HG03045 (cell line): ENCODE results near the gene KCNH5.

Experiments
- ATAC-seq: cut with Tn5 transposase; IDR thresholded peaks from one replicate; pipeline ENCODE4 v1.9.1; 2021; ENCODE audit warnings: mild to moderate bottlenecking, moderate library complexity; ENCODE audit not compliant: unreplicated experiment

The KCNH5 gene, protein sequence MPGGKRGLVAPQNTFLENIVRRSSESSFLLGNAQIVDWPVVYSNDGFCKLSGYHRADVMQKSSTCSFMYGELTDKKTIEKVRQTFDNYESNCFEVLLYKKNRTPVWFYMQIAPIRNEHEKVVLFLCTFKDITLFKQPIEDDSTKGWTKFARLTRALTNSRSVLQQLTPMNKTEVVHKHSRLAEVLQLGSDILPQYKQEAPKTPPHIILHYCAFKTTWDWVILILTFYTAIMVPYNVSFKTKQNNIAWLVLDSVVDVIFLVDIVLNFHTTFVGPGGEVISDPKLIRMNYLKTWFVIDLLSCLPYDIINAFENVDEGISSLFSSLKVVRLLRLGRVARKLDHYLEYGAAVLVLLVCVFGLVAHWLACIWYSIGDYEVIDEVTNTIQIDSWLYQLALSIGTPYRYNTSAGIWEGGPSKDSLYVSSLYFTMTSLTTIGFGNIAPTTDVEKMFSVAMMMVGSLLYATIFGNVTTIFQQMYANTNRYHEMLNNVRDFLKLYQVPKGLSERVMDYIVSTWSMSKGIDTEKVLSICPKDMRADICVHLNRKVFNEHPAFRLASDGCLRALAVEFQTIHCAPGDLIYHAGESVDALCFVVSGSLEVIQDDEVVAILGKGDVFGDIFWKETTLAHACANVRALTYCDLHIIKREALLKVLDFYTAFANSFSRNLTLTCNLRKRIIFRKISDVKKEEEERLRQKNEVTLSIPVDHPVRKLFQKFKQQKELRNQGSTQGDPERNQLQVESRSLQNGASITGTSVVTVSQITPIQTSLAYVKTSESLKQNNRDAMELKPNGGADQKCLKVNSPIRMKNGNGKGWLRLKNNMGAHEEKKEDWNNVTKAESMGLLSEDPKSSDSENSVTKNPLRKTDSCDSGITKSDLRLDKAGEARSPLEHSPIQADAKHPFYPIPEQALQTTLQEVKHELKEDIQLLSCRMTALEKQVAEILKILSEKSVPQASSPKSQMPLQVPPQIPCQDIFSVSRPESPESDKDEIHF

DNA sequence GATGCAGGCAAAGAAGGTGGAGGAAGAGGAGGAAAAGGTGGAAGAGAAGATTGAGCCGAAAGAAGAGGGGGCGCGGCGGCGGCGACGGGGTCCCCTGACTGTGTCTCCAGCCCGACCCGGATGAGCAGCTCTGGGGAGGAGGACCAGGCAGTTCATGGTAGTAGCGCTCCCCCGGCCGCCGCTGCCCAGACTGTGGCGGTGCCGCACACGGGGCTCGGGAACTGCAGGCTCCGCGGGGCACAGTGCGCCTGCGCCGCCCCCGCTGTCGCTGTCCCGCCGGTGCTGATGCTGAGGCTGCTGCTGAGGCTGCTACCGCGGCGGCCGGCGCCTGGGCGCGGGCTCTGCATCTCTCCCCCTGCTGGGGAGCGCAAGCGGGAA is at the start of gene KCNH5:
KCNH5 (minus strand) TSS at position 225 of the 378 bp plus-strand sequence. CDS start 272 bp downstream, outside the sequence.
- no peak for ATAC-seq

DNA sequence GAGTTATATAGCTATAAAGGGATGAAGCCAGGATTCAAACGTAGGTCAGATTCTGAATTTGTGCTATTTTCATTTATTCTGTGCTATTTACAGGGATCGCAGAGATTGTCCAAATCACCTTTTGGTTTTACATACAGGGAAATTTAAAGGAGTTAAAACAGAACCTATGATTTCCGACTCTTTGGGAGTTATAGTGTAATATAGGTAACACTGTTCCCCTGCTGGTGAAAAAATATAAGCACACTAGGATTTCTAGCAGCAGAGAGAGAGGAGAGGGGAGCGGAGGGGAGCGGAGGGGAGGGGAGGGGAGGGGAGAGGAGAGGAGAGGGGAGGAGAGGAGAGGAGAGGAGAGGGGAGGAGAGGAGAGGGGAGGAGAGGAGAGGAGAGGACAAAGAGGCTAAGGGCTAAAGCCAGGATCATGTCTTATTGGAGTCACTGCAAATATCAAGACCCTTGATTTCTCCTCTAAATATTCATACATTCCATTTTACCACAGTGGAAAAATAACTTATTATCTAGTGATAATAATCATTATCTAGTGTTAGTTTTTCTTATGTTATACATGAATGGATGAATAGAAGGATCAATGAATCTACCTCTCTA is 46.2 kb upstream of the KCNH5 start:
- no peak for ATAC-seq

DNA sequence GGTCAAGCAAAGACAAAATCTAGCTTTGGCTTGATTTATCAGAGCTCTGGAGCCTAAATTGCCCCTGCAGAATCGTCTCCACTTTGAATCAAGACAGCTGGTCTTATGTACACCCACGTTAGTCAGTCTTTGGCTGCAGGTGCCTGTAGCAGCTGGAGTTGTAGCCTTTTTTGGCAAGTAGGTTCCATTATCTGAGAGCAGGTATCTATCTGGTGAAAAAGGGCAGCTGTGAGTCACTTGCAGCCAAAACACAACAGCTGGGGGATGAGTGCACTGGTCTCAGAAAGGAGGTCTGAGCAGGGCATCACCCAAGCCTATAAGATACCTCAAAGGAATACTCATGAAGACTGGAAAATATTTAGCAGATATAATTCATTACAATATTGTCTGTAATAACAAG is 43.6 kb upstream of the KCNH5 start:
- ATAC-seq, result no peak

DNA sequence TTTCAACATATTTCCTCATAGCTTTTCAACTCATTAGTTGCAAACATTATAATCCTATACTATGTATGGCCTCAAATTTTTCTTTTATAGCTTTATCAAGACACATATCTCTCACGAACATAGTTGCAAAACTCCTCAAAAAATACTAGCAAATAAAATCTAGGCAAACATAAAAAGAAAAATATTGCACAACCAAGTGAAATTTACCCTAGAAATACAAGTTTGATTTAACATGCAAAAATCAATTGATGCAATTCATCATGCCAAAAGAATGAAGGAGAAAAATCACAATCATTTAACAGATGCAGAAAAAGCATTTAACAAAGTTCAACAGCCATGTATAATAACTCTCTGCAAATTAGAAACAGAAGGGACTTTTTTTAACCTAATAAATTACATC is 33.3 kb upstream of the KCNH5 start:
- no peak for ATAC-seq

DNA sequence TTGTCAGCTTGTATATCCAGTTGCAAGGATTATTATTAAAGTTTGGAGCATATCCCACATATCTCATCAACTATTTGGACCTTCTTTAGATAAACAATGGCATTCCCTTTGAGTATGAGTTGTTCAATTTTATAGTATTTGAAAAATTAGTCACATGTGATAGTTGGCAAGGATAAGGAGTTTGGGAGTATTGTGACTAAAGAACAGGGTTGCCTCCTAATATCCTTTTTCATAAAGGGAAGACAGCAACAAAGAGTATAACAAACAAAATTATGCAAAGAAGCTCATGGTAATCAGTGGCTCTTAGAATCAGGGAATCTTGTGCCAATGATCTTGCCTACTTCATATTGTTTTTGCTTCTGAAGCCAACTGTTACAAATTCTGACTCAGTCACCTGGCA is 31.2 kb upstream of the KCNH5 start:
- no peak for ATAC-seq

DNA sequence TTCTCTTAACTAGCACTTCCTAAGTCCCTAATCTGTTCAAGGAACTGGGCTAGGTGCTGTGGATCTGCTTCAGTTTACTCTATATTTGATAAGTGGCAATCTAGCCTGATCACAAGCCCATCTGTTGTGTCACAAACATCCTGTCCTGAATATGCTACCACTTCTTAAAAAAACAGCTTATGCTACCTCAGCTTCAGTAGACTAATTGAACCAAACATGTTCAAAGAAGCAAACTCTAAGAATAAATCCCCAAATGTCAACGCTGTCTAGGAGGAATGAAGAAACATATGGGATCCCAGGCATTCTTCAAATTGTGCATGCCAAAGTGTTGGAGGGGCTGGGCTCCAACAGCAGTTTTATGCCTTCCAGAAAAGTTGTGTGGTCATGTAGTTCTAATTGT is 10.4 kb upstream of the KCNH5 start:
- no peak for ATAC-seq

DNA sequence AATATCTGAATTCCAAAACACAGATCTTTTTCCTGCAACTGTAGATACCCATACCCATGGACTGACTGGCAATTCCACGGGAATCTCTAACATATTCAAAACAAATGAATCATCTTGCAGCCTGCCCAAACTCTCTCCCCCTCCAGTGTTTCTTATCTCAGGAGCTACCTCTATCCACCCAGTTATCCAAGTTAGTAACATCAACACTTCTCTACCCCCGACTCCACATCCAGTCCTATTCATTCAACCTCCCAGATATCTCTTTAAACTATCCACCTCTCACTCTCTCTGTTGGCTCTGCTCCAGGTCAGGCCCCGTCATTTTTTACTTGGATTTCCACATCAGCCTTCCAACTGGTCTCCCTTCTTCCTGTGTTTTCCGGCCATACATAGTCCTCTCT is 6.7 kb upstream of the KCNH5 start:
- ATAC-seq, result no peak

DNA sequence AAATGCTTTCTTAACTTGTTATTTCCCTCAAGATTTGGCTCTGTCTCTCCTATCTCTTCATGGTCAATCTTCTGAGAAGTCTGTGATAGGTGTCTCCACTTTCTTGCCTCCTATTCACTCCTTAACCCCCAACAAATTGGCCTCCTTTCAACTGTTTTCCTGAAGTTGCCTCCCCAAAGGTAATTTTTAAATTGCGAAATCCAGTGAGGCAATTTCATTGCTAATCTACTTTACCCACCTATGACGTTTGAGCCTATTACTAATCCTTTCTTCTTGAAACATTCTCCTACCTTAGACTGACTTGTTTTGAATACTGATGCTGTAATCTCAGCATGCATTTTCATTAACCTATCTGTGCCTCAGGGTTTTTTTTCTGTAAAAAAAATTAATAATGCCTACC is 6.0 kb upstream of the KCNH5 start:
- ATAC-seq, result no peak

DNA sequence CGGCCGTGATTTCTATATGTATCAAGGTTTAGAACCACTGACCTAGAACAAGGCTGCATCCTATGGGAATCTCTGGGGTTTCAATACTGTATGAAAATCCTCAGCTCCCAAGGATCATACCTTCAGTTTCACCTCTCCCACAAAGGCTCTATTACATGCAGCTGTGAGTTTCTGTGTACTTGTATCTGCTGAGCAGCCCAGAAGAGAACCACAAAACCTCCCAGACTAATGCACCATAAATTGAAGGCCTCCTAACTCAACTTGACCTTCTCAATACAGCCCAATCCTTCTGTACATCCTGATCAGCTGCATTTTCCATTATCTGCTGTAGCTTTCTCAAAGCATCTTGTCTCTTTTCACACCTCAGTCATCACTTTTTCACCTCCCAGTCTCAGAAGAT is 5.4 kb upstream of the KCNH5 start:
- ATAC-seq, result no peak

DNA sequence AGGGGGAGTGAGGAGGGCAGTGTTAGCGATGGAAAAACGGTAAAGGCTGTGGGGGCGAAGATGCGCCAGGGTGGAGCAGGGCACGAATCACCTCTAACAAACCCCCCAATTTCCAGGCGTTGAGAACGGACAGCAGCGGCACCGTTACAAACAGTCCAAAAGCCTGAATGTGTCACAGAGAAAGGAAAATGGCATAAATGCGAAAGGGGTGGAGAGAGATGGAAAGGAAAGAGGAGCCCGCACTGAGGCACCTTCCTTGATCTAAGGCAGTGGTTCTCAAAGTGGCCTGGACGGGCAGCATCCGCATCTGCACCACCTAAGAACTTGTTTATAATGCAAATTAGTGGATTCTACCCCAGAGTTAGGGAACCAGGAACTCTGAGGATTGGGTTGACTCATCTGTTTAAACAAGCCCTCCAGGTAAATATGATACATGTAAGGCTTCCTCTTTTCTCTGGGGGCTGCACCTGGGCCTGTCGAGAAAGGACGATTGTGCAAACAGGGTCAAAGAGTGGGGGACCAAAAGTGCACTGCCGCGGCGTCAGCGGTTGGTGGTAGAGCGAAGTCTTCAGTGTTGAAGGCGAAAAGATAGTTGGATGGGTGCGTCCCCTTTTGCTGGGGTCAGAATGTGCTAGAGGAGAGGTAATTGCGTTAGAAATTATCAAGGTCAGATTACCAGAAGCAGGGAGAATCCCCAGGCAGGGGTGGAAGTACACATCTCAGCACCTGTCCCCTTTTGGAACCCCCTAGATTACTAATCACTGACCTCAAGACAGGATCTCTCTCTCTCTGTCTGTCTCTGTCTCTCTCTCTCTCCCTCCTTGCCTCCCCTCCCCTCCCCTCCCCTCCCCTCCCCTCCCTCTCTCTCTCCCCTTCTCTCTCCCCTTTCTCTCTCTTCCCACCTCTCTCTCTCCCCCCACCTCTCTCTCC is 1.3 kb upstream of the KCNH5 start:
- no peak for ATAC-seq

DNA sequence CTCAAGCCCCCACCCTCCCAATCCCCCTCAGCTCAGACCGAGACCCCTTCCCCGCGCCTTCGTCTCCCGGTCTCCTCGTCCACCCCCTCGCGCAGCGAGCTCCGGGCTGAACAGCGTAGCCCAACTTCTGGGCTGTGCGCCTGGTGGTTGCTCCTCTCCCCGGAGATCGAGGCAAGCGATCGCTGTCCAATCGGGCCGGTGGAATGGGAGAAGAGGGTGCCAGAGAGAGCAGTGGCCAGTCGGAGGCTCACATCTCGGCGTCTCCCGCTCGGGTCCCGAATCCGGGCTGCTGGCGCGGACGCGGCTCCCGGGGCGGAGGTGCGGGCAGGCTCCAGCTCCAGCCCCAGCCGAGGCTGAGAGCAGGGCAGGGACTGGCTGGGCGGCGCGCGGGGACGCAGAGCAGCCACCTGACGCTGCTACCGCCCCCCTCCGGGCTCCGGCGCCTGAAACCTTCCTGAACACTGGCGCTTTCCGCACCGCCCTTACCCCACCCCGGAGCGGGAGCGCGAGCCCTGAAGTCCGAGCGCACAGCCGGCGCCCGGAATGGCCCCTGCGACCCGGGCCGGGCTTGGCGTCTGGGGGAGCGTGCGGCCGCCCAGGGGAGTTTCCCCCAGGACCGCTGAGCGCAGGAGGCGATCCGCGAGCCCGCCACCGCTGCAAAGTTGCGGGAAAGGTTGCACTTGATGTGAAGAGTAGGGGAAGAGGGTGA is 508 bp upstream of the KCNH5 start:
- no peak for ATAC-seq

DNA sequence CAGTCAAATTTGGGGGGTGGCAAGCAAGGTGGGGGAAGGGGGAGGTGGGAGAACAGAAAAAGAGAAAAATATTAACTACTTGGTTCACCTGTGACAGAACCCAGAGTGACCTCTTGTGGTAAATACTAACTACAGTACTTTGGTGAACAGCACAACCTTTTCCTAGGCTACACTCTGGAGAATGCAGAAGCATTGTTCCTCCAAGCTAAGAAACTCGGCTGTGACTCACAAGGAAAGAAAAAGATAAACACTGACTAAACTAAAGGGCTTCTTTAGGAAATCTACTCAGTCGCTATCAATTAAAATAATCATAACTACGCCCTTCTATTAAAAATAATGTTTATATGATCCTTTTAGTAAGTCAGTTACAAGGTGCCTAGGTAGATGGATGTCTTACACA is 5.4 kb downstream of the KCNH5 start:
- no peak for ATAC-seq

DNA sequence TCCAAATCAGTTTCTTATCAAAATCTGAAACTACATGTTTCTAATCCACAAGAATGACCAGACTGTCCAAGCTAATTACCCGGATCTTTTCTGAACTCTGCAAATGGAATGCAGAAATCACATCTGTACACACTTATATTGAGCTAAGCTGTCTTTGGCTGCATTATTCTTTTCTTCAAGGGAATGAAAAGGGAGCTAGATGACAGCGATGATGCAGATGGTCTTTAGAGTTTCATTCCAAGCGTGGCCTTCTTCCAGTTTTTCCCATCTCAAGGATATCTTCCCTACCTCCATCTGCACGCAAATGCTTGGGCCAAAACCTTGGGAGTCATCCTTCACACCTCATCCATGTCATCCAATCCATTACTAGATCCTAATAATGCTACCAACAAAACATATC is 12.6 kb downstream of the KCNH5 start:
- ATAC-seq, result no peak

DNA sequence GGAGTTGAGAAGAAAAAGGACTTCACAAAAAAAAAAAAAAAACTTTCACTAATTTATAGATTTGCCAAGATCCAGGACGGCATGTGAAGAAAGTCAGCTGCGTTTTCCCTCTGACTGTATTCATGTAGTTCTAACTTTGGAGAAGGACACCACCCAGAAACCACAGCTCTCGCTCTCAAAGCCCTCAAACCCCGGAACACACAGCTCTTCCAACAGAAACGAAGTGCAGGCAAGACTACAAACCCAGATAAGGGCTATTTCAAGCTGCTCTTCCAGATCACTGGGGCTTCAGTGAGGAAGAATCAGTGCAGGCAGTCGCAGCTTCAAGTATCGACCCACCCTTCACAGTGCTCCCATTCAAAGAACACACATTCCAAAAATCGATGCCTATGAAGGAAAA is 13.2 kb downstream of the KCNH5 start:
- no peak for ATAC-seq

DNA sequence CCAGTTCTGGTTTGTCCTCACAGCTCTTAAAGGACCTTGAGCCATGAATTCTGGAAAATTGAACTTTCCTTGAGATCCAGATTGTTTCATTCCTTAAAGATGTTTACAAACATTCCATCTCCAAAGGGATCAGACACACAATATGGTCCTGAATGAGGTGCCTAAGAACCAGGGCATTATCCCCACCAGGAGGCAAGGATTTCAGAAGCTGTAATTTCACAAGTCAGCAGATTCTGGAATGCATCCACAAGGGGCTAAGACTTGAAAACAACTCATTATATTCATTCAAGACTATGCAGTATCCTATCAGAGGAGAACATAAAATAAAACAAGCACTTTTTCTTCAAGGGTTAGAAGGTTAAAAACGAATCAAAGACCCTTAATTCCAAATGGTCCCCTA is 15.1 kb downstream of the KCNH5 start:
- no peak for ATAC-seq

DNA sequence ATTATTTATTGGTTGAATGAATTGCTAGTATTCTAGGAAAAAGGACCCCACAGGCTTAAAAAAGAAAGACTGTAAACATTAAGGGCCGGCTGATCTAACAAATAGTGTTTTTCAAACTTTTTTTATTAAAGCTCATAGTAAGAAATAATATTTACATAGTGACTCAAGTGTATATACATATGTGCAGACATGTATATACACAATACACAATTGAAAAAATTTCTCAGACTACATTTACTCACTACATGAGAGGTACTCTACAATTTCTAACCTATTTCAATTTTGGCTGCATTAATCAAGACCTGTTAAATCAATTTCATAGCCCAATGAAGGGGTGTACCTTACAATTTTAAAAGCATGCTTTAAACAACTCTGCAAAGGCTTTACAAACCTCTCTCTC is 17.5 kb downstream of the KCNH5 start:
- no peak for ATAC-seq

DNA sequence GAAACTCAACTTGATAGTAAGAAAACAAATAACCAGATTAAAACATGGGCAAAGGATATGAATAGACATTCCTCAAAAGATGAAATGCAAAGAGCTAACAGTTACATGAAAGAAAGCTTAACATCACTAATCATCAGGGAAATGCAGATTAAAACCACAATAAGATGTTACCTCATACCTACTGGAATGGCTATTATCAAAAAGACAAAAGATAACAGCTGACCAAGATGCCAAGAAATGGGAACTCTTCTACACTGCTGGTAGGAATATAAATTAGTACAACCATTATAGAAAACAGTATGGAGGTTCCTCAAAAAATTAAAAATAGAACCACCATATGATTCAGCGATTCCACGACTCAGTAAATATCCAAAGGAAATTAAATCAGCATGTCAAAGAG is 18.8 kb downstream of the KCNH5 start:
- ATAC-seq, result no peak

DNA sequence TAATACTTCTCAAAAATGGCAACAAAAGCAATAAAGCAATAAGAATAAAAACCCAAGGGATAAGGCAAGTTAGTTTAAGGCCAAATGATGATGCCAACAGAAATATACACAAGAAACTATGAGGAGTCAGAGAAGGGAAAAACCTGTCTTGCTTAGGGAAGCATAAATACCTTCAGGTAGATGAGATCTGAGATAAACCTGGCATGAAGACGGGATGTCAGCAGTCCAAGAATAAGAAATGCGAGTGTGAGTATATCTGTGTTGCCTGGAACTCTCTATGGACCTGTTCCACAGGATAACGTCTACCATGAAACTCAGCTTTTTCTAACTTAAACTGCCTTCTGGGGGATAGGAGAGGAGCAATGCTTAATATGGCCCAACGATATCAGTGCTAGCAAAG is 30.6 kb downstream of the KCNH5 start:
- no peak for ATAC-seq

DNA sequence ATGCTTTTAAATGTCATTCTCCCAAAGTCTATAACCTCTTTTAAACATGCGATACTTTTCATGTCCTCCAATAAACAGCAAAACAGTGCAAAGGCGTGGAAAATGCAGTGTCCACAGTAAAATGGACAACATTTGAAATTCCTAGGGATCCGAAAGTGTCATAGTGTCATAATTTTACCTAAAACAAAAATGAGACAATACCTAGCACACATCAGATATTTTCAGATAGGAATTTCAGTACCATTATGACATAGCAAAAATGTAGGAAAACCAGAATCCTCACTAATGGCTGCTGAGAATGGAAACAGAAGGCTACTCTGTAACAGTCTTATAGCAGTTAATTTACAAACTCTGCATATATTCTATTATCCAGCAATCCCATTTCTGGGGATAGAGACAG is 33.1 kb downstream of the KCNH5 start:
- no peak for ATAC-seq

DNA sequence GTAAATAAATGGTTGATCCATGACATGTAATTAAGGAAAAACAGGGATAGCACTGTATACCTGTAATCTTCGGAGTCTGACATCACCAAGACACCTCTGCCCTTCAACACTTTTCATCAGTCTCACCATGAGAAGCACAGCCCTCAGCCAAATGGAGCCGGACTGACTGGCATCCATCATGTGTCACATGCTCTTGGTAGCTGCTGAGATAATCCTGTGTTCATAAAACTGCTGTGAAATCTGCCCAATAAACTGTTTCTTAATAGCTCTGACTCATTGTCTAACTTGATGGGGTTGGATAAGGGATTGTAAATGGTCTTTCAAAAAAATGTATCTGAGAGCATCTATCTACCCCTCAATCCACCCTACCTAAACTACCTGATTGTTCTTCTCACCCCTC is 33.6 kb downstream of the KCNH5 start:
- ATAC-seq, result no peak
